HG03135 (cell line): Measurements from ENCODE around the gene RAET1E.
"Not testable (repeated sequence)": the region's sequence is repeated elsewhere in the genome, so short reads cannot be mapped to it uniquely, and the experiment has no call there.

Experiments
- ATAC-seq: cut with Tn5 transposase; IDR thresholded peaks from one replicate; pipeline ENCODE4 v1.9.1; 2021; ENCODE audit warnings: mild to moderate bottlenecking, moderate library complexity; ENCODE audit not compliant: unreplicated experiment

RAET1E gene

DNA sequence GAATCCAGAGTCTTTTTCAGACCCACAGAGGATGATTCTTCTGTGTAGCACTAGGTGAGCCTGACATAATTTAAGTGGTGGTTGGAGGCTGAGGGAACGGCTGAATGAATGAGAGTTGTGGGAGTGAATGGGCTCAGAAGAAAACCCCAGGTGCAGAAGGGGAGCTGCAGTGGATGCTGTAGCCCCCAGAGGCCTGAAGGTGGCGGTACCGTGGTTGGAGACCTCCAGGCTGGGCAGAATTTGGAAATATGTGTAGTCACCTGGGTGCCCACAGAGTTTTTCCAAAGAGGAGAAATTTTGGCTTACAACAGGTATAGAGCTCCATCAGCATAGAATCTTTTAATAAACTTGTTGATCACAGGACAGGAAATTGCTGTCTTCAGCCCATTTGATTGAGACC, 31.5 kb upstream of the RAET1E start:
- no peak for ATAC-seq

DNA sequence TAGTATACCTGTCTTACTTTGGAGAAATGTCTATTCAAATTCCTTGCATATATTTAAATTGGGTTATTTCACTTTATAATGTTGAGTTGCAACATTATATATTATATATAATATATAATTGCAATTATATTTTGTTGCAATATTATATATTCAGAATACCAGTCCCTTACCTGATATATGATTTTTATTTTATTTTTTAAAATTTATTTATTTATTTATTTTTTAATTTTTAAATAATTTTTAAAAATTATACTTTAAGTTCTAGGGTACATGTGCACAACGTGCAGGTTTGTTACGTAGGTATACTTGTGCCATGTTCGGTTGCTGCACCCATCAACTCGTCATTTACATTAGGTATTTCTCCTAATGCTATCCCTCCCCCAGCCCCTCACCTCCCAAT, 29.1 kb upstream of the RAET1E start:
- not testable (repeated sequence) for ATAC-seq

DNA sequence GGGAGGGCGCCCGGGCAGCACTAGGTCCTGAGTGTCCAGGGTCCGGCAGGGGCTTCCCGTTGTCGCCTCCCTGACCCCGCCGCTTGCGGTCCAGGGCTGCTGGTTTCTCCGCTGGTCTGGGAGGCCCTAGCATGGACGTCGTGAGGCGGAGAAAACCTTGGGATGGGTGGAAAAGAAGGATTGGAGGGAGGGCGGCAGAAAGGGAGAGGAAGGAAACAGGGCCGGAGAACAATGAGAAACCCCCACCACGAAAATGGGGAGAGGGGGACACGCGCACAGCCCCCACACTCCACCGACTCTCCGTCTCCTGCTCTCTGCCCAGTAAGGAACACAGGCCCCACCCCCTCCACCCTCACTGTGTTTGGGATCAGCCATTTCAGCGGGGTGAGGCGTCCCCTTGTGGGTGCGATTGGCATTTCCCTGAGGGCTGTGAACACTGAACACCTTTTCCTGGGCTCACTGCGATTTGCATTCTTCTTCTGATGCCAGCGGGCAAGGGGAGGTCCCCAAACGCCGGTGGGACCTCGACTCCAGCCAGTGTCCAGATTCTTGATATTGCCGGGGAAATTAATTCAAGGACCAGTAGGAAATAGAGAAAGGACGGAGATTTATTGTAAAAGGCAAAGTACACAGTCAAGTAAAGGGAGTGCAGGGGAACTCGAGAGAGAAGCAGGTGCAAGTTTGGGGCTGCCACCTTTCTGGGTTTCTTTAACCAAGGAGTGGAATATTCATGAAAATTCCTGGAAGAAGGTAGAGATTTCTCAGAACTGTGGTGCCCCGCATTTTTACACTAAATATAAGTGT, 28.3 kb upstream of the RAET1E start:
- no peak for ATAC-seq

- no peak for ATAC-seq
Measured at GRCh38 chr6:149925253-149925973, 27.5 kb upstream of the RAET1E start.

- no peak for ATAC-seq
Measured at GRCh38 chr6:149924933-149925252, 27.0 kb upstream of the RAET1E start.

DNA sequence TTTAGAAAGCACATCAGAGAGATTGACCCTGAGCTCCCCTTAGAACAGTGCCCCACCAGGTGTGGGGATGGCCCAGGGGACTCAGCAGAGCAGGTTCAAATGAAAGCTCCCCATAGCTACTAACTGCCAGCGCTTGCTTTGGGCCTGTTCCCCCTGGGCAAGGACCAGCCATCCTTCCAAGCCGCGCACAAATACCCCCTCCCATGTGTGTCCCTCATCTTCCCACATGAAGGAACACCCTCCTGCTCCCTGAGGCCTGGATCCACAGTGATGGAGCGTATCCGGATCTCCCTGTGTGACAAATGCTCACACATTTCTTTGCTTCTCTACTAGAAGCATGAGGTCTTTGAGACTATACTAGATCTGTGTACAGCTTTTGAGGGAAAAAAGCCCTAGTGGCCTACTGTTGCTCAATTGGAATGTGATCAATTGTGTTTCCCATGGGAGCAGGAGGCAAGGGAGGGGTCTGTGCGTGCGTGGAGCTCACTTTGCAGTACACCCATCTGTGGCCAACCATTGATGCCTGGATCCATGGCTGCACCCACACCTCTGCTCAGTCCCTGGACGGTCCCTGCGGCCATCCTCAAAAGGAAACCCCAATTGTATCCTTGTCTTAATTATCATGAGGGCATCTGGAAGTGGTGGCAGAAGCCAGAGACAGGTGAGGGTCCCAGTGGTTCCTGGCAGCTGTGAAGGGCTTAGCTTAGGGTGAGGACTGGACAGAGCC, 26.5 kb upstream of the RAET1E start:
- no peak for ATAC-seq

DNA sequence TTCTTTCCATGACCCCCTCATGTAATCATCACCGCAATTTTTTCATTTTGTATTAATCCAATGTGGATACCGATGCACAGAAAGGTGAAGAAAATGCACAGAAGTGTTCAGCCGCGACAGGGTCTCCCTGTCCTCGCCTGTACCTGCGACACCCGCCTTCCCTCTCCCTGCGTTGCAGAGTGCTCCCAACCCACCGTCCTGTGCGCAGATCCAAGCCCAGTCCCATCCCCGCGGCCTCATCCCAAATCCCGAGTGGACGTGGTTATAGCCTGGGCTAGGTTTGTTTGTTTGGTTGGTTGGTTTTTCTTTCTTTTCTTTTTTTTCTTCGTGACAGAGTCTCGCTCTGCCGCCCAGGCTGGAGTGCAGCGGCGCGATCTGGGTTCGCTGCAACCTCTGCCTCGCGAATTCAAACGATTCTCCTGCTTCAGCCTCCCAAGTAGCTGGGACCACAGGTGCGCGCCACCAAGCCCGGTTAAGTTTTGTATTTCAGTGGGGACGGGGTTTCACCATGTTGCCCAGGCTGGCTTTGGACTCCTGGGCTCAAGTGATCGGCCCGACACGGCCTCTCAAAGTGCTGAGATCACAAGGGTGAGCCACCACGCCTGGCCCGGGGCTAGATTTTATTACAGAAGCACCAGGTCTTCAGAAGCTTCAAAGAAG, 25.5 kb upstream of the RAET1E start:
- no peak for ATAC-seq

DNA sequence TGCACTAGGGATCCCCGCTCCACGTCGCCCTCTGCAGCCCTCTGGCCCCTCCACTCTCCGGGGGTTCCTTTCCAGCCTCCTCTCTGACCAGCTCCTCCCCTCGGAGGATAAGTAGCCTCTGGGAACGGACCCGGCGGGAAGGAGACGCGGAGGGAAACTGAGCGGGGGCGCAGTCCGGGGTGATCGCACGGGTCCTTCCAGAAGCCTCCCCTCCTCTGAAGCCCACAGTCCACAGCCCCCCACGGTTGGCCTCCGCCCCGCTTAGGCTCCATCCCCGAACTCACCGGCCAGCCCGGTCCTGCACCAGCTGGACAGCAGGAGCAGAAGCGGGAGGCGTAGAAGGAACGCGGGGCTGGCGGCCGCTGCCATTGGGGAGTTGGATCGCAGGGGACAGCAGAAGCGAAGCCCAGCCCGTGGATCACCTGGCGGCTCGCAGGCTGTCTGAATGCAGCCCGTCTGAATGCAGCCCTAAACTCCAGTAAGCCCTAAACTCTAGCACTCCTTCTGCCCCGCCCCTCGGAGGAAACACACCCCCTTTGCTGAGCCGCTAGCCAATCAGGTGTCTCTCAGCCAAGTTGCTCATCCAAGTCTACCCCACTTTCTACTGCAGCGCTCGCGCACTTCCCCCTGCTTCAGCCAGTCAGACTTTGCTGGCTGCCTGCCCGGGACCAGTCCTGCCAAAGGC, 24.9 kb upstream of the RAET1E start, which contains the start of gene RAET1G:
RAET1G (minus strand) TSS at position 480 of the 685 bp plus-strand sequence; CDS start at position 369, 111 bp downstream.
- no peak for ATAC-seq

DNA sequence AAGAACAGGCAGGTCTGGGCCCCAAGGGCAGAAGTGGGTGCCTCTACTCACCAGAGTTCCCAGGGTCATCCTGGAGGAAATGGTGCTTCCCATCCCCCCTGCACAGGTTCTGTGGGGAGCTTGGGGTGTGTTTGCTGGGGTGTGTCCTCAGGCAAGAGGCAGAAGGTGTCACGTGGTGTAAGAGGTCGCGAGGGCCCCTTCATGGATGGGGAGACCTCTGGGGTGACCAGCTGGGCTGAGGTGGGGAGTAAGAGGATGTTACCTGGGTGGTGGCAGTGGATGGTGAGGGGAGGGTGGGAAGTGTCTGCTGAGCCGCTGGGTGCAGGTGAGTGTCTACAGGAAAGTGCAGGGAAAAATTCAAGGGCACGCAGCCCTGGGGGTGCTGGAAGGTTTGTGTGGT, 24.2 kb upstream of the RAET1E start:
- not testable (repeated sequence) for ATAC-seq

DNA sequence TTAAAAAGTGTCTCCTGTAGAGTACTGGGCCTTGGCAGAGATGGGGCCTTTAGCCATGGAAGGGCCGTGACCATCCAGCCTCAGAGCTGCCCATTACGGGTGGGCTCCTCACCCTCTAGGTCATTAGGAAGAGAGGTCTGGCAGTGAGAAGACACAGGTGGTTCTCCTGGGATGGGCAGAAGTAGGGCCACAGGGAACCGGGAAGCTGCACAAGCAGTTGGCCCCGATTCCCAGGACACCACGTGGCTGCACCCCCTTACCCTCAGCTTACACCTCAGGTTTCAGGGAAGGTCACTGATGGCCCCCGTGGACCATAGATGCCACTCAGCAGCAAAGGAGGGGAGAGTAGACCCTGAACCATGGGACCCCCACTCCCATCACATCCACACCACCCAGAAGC, 23.4 kb upstream of the RAET1E start:
- ATAC-seq = no peak

- ATAC-seq = no peak
Measured at GRCh38 chr6:149919834-149920225, 21.9 kb upstream of the RAET1E start.

DNA sequence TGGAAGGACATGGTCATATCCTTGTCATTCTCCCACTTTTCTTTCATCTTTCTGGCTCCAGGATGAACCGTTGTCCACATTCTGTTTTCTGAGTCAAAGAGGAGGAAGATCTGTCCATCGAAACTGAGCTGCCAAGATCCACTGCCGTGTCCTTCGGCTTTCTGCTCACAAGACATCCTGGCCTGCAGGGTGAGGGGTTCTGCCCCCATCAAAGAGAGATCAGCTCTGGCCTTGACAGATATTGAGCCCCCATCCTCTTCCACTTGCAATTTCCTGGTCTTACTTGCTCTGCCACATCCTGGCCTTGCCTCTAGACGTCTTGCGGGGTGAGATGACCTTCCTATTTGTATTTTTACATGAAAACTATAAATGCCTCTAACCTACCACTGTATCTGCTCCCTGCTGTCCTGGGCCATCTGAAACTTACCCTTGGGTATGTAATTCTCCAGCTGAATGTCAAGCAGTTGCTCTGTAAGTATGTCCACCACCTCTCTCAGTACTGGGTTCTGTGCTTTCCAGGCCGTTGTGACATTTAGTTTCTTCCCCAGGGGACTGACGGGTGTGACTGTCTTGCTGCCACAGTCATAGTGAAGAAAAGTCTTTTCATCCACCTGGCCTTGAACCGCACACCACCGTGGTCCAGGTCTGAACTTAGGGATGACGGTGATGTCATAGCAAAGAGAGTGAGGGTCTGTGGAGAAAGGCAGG, 21.4 kb upstream of the RAET1E start:
- not testable (repeated sequence) for ATAC-seq

GRCh38 chr6:149918151-149918905, 20.4 kb upstream of the RAET1E start:
- ATAC-seq = no peak

- no peak for ATAC-seq
Measured at GRCh38 chr6:149917679-149918078, 19.8 kb upstream of the RAET1E start.

DNA sequence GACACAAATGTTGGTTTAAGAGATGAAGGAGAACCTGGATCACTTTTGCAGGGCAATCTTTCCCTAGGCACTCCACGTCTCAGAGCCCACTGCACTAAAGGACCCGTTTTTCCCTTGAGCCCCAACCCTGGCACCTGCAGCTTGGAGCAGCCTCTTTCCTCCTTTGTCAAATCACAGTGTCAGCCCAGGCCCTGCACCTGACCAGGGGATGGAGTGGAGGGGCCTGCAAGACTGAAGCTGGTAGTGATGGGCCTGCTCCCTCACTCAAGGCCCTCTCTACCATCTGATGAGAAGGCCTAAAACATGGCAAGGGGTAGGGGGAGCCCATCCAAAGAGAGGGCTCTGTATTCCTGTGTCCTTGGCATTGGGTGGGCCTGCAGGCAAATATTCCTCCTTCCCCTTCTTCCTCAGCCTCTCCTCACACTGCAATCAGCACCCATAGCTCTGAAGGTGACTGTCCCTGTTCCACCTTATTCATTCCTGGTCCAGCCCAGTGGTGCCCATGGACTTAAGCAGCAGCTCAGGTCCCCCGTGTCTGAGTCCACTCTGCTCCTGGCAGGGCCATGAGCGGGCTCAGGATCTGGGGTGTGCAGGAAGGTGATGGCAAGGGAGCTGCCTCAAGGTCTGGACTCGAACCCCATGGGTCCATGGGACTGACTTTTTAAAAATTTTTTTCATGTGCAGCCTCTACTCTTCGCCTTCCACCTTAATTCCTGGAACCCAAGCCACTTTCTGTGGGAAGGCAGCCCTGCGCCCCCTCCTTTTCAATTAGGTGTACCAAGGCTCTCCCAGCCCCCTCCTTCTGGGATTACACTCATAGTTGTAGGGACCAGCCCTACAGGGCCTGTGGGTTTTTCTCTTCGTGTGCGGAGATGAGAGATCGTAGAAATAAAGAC, 18.3 kb upstream of the RAET1E start:
- no peak for ATAC-seq

DNA sequence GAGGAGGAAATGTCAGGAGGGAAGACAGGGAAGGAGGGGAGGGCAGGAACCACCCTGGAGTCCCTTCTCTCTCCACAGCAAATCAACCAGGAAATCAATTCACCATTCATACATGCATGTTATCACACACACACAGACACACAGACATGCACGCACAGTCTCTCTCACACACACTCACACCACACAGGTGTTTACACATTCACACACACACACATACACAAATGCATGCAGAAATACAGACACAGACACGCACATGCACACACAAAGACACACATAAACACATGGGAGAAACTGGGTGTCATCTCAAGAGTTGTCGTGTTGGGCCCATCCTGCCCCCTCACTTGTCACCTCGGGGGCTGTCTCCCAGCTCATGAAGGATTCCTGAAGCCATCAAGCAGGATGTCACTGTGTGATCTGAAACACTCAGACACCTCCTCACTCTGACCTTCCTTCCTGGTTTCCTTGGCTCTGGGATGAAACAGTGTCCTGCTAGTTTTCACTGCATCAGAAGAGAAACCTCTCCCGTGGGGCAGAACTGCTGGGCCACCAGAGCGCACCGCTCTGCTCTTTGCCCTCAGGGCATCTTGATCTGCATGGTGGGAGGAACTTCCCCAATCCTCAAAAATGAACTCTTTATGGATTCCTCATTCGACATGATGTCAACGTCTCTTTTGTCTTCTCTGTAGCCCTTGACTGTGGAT, 15.8 kb upstream of the RAET1E start:
- no peak for ATAC-seq

- no peak for ATAC-seq
Measured at GRCh38 chr6:149913085-149913484, 15.2 kb upstream of the RAET1E start.

DNA sequence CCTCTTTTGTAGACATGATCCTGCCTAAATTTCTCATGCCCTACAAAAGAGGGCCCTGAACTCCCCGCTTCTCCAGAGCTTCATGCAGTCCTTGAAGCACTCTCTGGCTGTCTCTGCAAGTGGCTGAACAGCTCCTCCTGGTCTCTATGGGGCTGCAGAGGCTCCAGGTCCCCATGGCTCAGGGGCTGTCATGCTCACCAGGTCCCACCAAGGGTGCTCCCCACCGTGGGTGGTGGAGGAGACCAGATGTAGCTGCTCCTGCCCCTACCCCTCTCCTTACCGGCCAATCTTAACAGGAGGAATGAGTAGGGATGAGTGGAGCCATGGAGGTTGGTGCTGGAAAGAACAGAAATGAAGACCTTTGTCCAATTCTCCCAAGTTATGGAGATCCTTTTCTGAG, 14.8 kb upstream of the RAET1E start:
- not testable (repeated sequence) for ATAC-seq
